ENCODE results near the gene RTN4R. TPM values are rescaled to one million over a fixed set of nuclear protein-coding genes. Genes with fewer than 3 reads are reported as not detected.

RTN4R gene
- total and polyA plus RNA-seq, 9 donors, result 0.48 to 8.2 (median 1.8) TPM; not detected in 1

DNA sequence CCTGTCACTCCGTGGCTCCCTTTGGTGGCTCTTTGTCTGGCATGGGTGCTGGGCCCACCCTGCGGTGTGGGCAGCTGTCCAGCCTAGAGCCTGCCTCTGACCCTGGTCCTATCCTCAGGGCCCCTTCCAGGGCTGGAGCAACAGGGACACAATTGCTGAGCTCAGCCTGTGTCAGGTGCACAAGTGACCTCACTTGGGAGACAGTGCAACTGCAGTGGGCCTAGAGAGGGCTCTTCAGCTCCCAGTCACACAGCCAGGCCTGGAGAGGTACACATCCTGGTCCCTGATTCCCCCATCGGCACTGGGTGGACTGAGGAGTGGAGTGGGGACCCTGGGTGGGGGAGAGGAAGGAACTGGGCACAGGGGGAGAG is 43.9 kb downstream of the RTN4R start:
- no peaks in the 10 kb centered on the region for H3K4me1 ChIP-seq (ENCODE audit: insufficient read depth)
- DNase-seq, result no peak
- no peak overlapping the region for H3K4me3 ChIP-seq
- no peaks in the 10 kb centered on the region for H3K36me3 ChIP-seq
- WGBS, 3 donors, result 77 to 83% (median 78%) methylated on average over 3 of the region's 3 CpGs
- TF ChIP-seq, protein P1, sequence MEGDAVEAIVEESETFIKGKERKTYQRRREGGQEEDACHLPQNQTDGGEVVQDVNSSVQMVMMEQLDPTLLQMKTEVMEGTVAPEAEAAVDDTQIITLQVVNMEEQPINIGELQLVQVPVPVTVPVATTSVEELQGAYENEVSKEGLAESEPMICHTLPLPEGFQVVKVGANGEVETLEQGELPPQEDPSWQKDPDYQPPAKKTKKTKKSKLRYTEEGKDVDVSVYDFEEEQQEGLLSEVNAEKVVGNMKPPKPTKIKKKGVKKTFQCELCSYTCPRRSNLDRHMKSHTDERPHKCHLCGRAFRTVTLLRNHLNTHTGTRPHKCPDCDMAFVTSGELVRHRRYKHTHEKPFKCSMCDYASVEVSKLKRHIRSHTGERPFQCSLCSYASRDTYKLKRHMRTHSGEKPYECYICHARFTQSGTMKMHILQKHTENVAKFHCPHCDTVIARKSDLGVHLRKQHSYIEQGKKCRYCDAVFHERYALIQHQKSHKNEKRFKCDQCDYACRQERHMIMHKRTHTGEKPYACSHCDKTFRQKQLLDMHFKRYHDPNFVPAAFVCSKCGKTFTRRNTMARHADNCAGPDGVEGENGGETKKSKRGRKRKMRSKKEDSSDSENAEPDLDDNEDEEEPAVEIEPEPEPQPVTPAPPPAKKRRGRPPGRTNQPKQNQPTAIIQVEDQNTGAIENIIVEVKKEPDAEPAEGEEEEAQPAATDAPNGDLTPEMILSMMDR (IDR thresholded peaks at IDR 0.05), result no peak
- intact Hi-C loops (cut with DNase I), result no loop called here
- no peaks in the 10 kb centered on the region for H3K27me3 ChIP-seq
- H3K27ac ChIP-seq, result no peak overlapping the region
- H3K9me3 ChIP-seq, result no peaks in the 10 kb centered on the region

DNA sequence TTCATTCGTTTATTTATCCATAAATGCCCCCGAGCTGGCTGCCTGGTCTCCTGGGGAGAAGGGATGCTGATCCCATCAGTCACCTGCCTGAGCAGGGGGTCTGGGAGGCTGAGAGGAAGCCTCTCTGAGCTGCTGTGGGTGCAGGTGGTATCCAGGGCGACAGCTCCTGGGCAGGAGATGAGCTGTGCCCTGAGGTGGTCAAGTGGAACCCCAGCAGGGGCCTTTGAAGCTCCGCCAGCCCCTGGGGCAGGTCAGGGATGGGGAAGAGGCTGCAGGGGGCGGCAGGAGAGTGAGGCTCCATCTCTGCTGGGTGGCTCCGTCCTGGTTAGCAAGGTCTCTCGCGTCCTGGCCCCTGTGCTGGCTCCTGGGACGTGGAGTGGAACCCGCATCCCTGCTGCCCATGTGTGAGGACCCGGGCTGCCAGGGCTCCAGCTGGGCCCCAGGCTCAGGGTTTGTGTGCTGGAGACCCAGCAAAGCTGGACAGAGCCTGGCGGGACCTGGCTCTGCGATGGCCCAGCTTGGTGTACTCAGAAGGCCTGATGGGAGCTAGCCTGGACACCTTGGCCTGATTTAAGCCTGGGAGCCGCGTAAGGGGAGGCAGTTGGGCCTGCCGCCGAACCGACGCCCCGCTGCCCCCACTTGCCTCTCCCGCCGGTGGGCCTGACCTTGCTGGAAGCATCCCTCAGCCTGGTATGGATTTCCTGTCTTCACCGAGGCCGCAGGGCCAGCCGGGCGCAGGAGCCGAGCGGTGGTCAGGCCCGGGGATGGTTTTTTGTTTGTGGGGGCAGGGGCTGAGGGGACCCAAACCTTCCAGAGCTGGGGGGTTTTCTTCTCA is 44.5 kb downstream of the RTN4R start:
- H3K36me3 ChIP-seq, result no peaks in the 10 kb centered on the region
- H3K4me1 ChIP-seq (ENCODE audit: insufficient read depth), result no peaks in the 10 kb centered on the region
- H3K9me3 ChIP-seq, result no peaks in the 10 kb centered on the region
- H3K27me3 ChIP-seq, result no peaks in the 10 kb centered on the region
- WGBS, 3 donors, result 78 to 86% (median 82%) methylated on average over 17 to 29 of the region's 29 CpGs
- intact Hi-C loops (cut with DNase I), result no loop called here
- H3K4me3 ChIP-seq, result no peak overlapping the region
- DNase-seq, result no peak
- no peak overlapping the region for H3K27ac ChIP-seq
- no peak for TF ChIP-seq EP300 (IDR thresholded peaks at IDR 0.05)
- TF ChIP-seq, protein P1 (IDR thresholded peaks at IDR 0.05), result no peak
- TF ChIP-seq POLR2A (IDR thresholded peaks at IDR 0.05), result no peak

DNA sequence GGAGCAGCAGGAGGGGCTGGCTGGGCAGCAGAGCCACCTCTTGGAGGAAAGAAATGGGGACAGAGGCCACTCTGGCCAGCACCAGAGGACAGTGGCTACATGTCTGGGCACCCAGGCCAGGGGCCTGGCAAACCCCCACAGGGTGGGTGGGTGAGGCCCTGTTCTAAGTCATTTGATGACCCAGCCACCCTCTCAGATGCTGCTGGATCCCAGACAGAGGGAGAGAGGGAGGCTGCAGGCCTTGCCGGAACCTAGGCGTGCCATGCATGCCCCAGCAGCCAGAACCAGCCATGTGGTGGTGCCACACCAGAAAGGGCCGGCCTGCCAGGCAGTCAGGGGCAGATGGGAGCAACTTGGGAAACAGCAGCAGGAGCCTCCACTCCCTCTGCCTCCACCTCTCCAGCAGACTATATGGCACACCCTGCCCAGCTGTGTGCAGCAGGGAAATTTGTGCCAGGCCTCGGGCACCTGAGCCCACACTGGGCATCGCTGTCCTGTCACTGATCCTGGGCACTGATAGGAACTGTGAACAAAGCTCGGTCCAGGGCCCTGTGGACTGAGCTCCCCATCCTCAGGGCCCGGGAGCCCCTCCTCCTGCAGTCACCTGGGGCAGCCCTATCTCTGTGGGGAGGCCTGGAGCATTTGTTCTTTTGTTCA is 45.2 kb downstream of the RTN4R start:
- Histone ChIP-seq H3K27ac (no peak overlapping the region), H3K9me3 (no peaks in the 10 kb centered on the region), H3K27me3 (no peaks in the 10 kb centered on the region), H3K36me3 (no peaks in the 10 kb centered on the region), H3K4me1 (ENCODE audit: insufficient read depth) (no peaks in the 10 kb centered on the region), H3K4me3 (no peak overlapping the region)
- intact Hi-C loops (cut with DNase I), result no loop called here
- TF ChIP-seq POLR2A (IDR thresholded peaks at IDR 0.05) (no peak), EP300 (IDR thresholded peaks at IDR 0.05) (no peak)
- TF ChIP-seq, protein P1 (IDR thresholded peaks at IDR 0.05), result no peak
- no peak for DNase-seq
- WGBS, 3 donors, result 86 to 92% (median 88%) methylated on average over 7 of the region's 7 CpGs

DNA sequence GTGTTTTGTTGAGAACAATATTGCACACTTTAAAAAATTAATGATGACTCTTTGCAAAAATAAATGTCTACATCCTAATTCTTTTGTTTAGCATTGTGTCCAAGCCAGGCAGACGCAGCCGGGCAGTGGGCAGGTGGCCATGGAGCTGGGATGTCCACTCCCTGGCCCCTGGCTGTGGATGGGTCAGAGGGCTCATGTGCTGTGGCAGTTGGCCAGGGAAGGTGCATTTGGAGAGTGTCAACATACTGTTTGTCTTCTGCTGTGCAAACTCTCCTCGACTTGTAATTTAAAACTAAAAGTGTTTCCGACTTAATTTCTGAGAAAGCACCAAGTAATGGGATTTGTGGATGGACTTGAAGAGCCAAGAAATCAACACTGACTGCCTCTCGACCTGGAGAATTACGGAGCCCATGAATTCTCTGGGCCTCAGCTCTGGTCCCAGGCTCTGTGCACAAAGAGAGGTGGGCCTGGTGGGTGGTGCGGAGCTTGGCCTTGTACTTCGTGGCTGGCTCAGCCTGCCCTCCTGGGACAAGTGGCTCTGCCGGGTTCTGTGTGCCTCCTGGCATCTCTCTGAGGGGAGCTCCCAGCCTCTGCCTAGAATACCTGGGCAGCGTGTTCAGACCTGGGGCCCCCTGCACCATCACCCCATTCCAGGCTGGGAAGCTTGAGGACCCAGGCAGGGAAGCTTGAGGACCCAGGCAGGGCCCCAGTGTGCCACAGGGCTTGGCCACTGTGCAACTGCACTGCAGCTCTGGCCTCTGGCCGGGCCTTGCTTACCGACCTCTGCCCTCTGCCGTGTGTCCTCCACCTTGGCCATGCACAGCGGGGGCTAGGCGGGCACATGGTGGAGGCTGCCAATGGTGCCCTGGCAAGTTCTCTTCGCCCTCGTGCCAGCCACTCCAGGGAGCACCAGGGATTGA is 46.4 kb downstream of the RTN4R start:
- intact Hi-C loops (cut with DNase I), result no loop called here

More for the DNA sequence above, 46.4 kb downstream of the RTN4R start:
- H3K27me3 ChIP-seq, result no peaks in the 10 kb centered on the region
- no peaks in the 10 kb centered on the region for H3K4me1 ChIP-seq (ENCODE audit: insufficient read depth)
- H3K36me3 ChIP-seq, result no peaks in the 10 kb centered on the region
- WGBS, 3 donors, result 63 to 67% (median 66%) methylated on average over 17 of the region's 17 CpGs
- TF ChIP-seq, protein P1 (IDR thresholded peaks at IDR 0.05), result no peak
- TF ChIP-seq EP300 (IDR thresholded peaks at IDR 0.05) (no peak), POLR2A (IDR thresholded peaks at IDR 0.05) (no peak)
- no peaks in the 10 kb centered on the region for H3K9me3 ChIP-seq
- no peak for DNase-seq
- H3K27ac ChIP-seq, result no peak overlapping the region
- H3K4me3 ChIP-seq, result no peak overlapping the region

All from ovary (tissue), 9 donors.